K562 (cell line): ENCODE measurements around the gene CHCHD6. TPM values are rescaled to one million over a fixed set of nuclear protein-coding genes. Genes with fewer than 3 reads are reported as not detected.

ENCODE experiments used
- ATAC-seq: fragments of 200-7000 bp; cut with Tn5 transposase; 3 replicates; pipeline ENCODE4 v1.9.1; 2020; ENCODE audit warnings: moderate library complexity
- BruUV-seq: library from RNA; stranded (reverse); fragments of 400-500 nt; replicated peaks from 2 replicates; lab custom pipeline; 2021; lab: Mats Ljungman, UMichigan
- CTCF ChIA-PET: fragments of 300-600 bp; formaldehyde crosslinking; extraction: SDS; loops from one replicate; lab custom pipeline; 2021; ENCODE audit warnings: low intra/inter-chr PET ratio; lab: Yijun Ruan, JAX
- POLR2A ChIA-PET: fragments of 300-600, 350-650 bp; sonication (Branson Sonifier 250); formaldehyde crosslinking; extraction: SDS; loops from one replicate; lab custom pipeline; 2021; ENCODE audit warnings: antibody characterized with exemption, inconsistent platforms; lab: Yijun Ruan, JAX
- DNase-seq, 4 experiments: peaks; one replicate each; pipeline versions ENCODE4 v3.0.0 to v3.0.0-alpha.2; 2011 to 2018; ENCODE audit warnings: low spot score in 3 of 4, mixed read lengths in 3 of 4; ENCODE audit errors: extremely low read depth in 1 of 4
- FAIRE-seq: peaks from 2 replicates; lab custom pipeline; 2011; peaks lifted over from hg19 to GRCh38; lab: Jason Lieb, UNC
- H2AFZ ChIP-seq: 2 replicates; pipeline ENCODE4 v1.6.0; 2011; ENCODE audit warnings: low read depth, low read length, control low read depth, inconsistent platforms
- H3K27ac ChIP-seq: fragments of 200-600 bp; 3 replicates; pipeline ENCODE4 v1.8.0; 2011; ENCODE audit warnings: low read depth, mild to moderate bottlenecking, control low read depth, inconsistent platforms, low read length, moderate library complexity, mixed read lengths; ENCODE audit errors: extremely low read depth
- H3K27me3 ChIP-seq, 2 experiments: fragments of 300-600 bp in 1 of 2; 2 replicates in 1 of 2; 3 replicates in 1 of 2; pipeline versions ENCODE4 v1.6.0 to v1.8.0; 2011; ENCODE audit warnings: inconsistent platforms in 2 of 2, low read length in 2 of 2, mild to moderate bottlenecking in 1 of 2, mixed read lengths in 1 of 2, moderate library complexity in 1 of 2; ENCODE audit not compliant: control insufficient read depth in 2 of 2, insufficient read depth in 2 of 2
- H3K36me3 ChIP-seq: fragments of 300-600 bp; 3 replicates; pipeline ENCODE4 v1.8.0; 2011; ENCODE audit warnings: mild to moderate bottlenecking, low read length, inconsistent platforms; ENCODE audit not compliant: control insufficient read depth, insufficient read depth
- H3K4me1 ChIP-seq, 2 experiments: fragments of 200-600 bp in 1 of 2; replicated peaks in 1 of 2; 2 replicates in 1 of 2; 3 replicates in 1 of 2; pipeline versions ENCODE4 v1.5.1 to v1.8.0; 2011; ENCODE audit warnings: inconsistent platforms in 2 of 2, low read length in 2 of 2, mild to moderate bottlenecking in 1 of 2, mixed read lengths in 1 of 2, moderate library complexity in 1 of 2; ENCODE audit not compliant: control insufficient read depth in 2 of 2, insufficient read depth in 2 of 2
- H3K4me2 ChIP-seq: 2 replicates; pipeline ENCODE4 v1.6.1; 2011; ENCODE audit warnings: low read length, control low read depth, inconsistent platforms, mixed read lengths; ENCODE audit not compliant: insufficient read depth
- H3K4me3 ChIP-seq: fragments of 200-600 bp; sonication (generic), shearing (Covaris generic); 2 replicates; pipeline ENCODE4 v1.5.1; 2016; ENCODE audit warnings: control low read depth, inconsistent platforms
- H3K79me2 ChIP-seq: fragments of 200-600 bp; 3 replicates; pipeline ENCODE4 v1.8.0; 2011; ENCODE audit warnings: low read length, inconsistent platforms; ENCODE audit not compliant: control insufficient read depth, insufficient read depth
- H3K9ac ChIP-seq, 2 experiments: 2 replicates each; pipeline versions ENCODE4 v1.6.0 to v1.6.1; 2011; ENCODE audit warnings: low read depth in 2 of 2, low read length in 2 of 2, control low read depth in 1 of 2, inconsistent platforms in 1 of 2, mild to moderate bottlenecking in 1 of 2, mixed read lengths in 1 of 2; ENCODE audit not compliant: insufficient read depth in 1 of 2
- H3K9me1 ChIP-seq: one replicate; pipeline ENCODE4 v1.6.0; 2011; ENCODE audit warnings: inconsistent platforms, mild to moderate bottlenecking, low read length, moderate library complexity; ENCODE audit not compliant: control insufficient read depth, insufficient read depth
- H3K9me3 ChIP-seq: replicated peaks from 2 replicates; pipeline ENCODE4 v1.5.1; 2011; ENCODE audit warnings: low read depth, low read length, inconsistent platforms; ENCODE audit not compliant: control insufficient read depth, insufficient read depth
- H4K20me1 ChIP-seq: replicated peaks from 2 replicates; pipeline ENCODE4 v1.6.1; 2011; ENCODE audit warnings: low read length, inconsistent platforms, mixed read lengths; ENCODE audit not compliant: control insufficient read depth, insufficient read depth
- ATF7 ChIP-seq: fragments of 450-650 bp; IDR thresholded peaks from 2 replicates; pipeline ENCODE4 v1.7.1; 2014; ENCODE audit warnings: mild to moderate bottlenecking, moderate library complexity
- BMI1 ChIP-seq: fragments of 150-350 bp; IDR thresholded peaks from 2 replicates; pipeline ENCODE4 v1.6.1; 2014; ENCODE audit warnings: low read length
- CHAMP1 ChIP-seq: fragments of 450-650 bp; IDR thresholded peaks from 2 replicates; pipeline ENCODE4 v1.6.1; 2016; ENCODE audit warnings: mild to moderate bottlenecking
- JUND ChIP-seq, 2 experiments: IDR thresholded peaks; 2 replicates in 1 of 2; 3 replicates in 1 of 2; pipeline ENCODE4 v1.6.1; 2011; ENCODE audit warnings: borderline replicate concordance in 2 of 2, low read depth in 2 of 2, low read length in 2 of 2, improper control_type of control experiment in 1 of 2, missing biosample characterization in 1 of 2, missing genetic modification characterization in 1 of 2, missing genetic modification reagents in 1 of 2
- MAFG ChIP-seq: fragments of 450-650 bp; conservative IDR thresholded peaks from 2 replicates; pipeline ENCODE4 v1.6.1; 2016; ENCODE audit warnings: missing genetic modification characterization, missing compliant biosample characterization
- TBP ChIP-seq: optimal IDR thresholded peaks from 2 replicates; pipeline ENCODE3; 2011; ENCODE audit warnings: low read depth, low read length, improper control_type of control experiment
- USF2 ChIP-seq: sonication (generic); formaldehyde crosslinking; IDR thresholded peaks from 2 replicates; pipeline ENCODE4 v1.5.0; 2020; ENCODE audit warnings: missing genetic modification reagents
- ZNF124 ChIP-seq: sonication (generic); formaldehyde crosslinking; IDR thresholded peaks from 2 replicates; pipeline ENCODE4 v1.8.1; 2022; ENCODE audit warnings: missing genetic modification reagents
- ZNF134 ChIP-seq: fragments of 250-450 bp; sonication (Bioruptor Pico); conservative IDR thresholded peaks from 2 replicates; pipeline ENCODE4 v1.4.0; 2020
- ZNF699 ChIP-seq: fragments of 250-450 bp; sonication (Bioruptor Pico); IDR thresholded peaks from 2 replicates; pipeline ENCODE4 v1.8.0; 2021; ENCODE audit warnings: mild to moderate bottlenecking, moderate library complexity; ENCODE audit not compliant: insufficient replicate concordance
- ZNF717 ChIP-seq: fragments of 250-450 bp; sonication (Bioruptor Pico); IDR thresholded peaks from 2 replicates; pipeline ENCODE4 v1.5.0; 2021
- ZNF77 ChIP-seq: fragments of 250-450 bp; sonication (Bioruptor Pico); IDR thresholded peaks from 2 replicates; pipeline ENCODE4 v1.5.0; 2020
- ZNF830 ChIP-seq: fragments of 250-450 bp; sonication (Bioruptor Pico); IDR thresholded peaks from 2 replicates; pipeline ENCODE4 v1.5.0; 2021; ENCODE audit warnings: mild to moderate bottlenecking
- WGBS: fragments of 100-300 bp; shearing (Covaris generic); methylation state at CpG from one replicate; pipeline ENCODE4 v1.1.6; 2016; ENCODE audit warnings: low coverage, mixed read lengths; ENCODE audit not compliant: insufficient coverage; ENCODE audit errors: missing lambda C conversion rate; 5-methylcytosine and 5-hydroxymethylcytosine counted together
- in situ Hi-C: fragments of 300-500 bp; cut with MboI; formaldehyde crosslinking; loops from 4 replicates; pipeline ENCODE4 v1.15.0; 2018; ENCODE audit warnings: inconsistent platforms, mixed read lengths
- intact Hi-C: fragments of 100-400 bp; cut with micrococcal nuclease; formaldehyde crosslinking; loops from 2 replicates; pipeline ENCODE4 v1.14.2; 2022
- polyA plus RNA-seq, 8 experiments: library from polyadenylated mRNA; depleted of rRNA in 4 of 8; stranded (reverse) in 5 of 8; unstranded in 3 of 8; fragments of >200 nt; fragmentation: Nextera tagmentation in 2 of 8; fragmentation: Illumina TruSeq in 1 of 8; extraction: Ambion mirVana in 2 of 8; extraction: Trizol in 1 of 8; gene quantifications; 2 replicates each; pipeline versions ENCODE4 v1.2.1 to v1.2.3, GENCODE V29; 2011 to 2014; ENCODE audit warnings: inconsistent platforms in 1 of 8, missing spikeins in 1 of 8
- total RNA-seq, 7 experiments: library from RNA; depleted of rRNA in 6 of 7; stranded (reverse); fragments of >200 nt in 6 of 7; fragmentation: Illumina TruSeq in 2 of 7; extraction: Trizol in 2 of 7; gene quantifications; 2 replicates each; pipeline versions ENCODE4 v1.2.1 to v1.2.3, GENCODE V29; 2011 to 2021; ENCODE audit warnings: low replicate concordance in 1 of 7

CHCHD6 gene
- total and polyA plus RNA-seq, 9 of the 15 experiments (the other 6 are each of a cell fraction or from before 2014, with no cell fraction given): 4.6 to 18.6 (median 10.9) TPM

GRCh38 chr3:126927846-126928245 is 223.8 kb downstream of the CHCHD6 start:
- Histone ChIP-seq H2AFZ (no peak overlapping the region), H3K4me2 (no peak overlapping the region), H3K4me1 (peaks cover 20 to 43% of the 10 kb centered on the region in 2 experiments), H3K27ac (no peak overlapping the region), H3K4me3 (no peak overlapping the region), H3K36me3 (no peaks in the 10 kb centered on the region), H4K20me1 (no peaks in the 10 kb centered on the region), H3K27me3 (no peaks in the 10 kb centered on the region), H3K9me1 (no peaks in the 10 kb centered on the region), H3K9me3 (no peaks in the 10 kb centered on the region), H3K9ac (no peak overlapping the region), H3K79me2 (peaks cover 3% of the 10 kb centered on the region; the same call in 1 of the 3 replicates)
- intact Hi-C loops (no loop called here), in situ Hi-C loops (no loop called here)
- ATAC-seq (no peak), DNase-seq (no peak), FAIRE-seq (no peak)
- no TSS peak for BruUV-seq
- 71% methylated on average over 4 of the region's 6 CpGs for WGBS
- ChIA-PET CTCF (no interaction called here), POLR2A (interaction anchor here (0.6 to 1.7 kb wide), 6 partner anchors 10 to 358 kb away, joined by 3 to 4 read pairs (median 4); no protein-coding TSS in a partner anchor)
- TF ChIP-seq MAFG (tag) (no peak), JUND (IDR thresholded peaks at IDR 0.05; ENCODE audit: borderline replicate concordance, low read depth, low read length) (no peak), JUND (tag; IDR thresholded peaks at IDR 0.05; ENCODE audit: borderline replicate concordance, low read depth, low read length) (no peak), ZNF124 (CRISPR knock-in tag) (no peak), ATF7 (no peak), ZNF134 (no peak), ZNF699 (no peak), USF2 (CRISPR knock-in tag) (no peak), ZNF717 (CRISPR knock-in tag) (no peak), CHAMP1 (no peak), ZNF830 (CRISPR knock-in tag) (no peak), ZNF77 (CRISPR knock-in tag) (no peak), TBP (no peak), BMI1 (no peak)
